ENCODE results near the gene MYLK.

The MYLK gene

DNA sequence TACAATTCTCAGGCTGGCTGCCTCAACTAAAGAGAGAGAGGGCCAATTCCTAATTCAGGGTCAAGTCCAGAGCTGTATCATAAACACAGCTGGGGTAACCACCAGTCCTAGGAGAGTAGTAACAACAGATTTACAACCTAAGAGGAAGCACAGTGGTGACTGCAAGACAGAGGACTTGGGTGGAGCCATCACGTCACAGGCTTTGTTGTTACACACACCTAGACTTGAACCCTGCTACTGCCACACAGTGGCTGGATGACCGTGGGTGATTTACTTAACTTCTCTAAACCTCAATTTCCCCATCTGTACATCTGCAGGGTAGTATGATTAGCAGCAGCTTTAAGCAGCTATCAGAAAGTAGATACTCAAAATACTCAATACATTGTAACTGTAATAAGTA, 78.6 kb downstream of the MYLK start:
- TF ChIP-seq SIN3A (IDR thresholded peaks at IDR 0.05; ENCODE audit: borderline replicate concordance, insufficient read depth, low read length) (no peak), POLR2AphosphoS5 (IDR thresholded peaks at IDR 0.05; ENCODE audit: low read depth, low read length) (no peak), TAF1 (IDR thresholded peaks at IDR 0.05; ENCODE audit: borderline replicate concordance, insufficient read depth, low read length) (no peak), FOXP2 (optimal IDR thresholded peaks at IDR 0.05; ENCODE audit: borderline replicate concordance, extremely low read depth, extremely low read length, insufficient read depth) (no peak)
- TF ChIP-seq, protein P1, sequence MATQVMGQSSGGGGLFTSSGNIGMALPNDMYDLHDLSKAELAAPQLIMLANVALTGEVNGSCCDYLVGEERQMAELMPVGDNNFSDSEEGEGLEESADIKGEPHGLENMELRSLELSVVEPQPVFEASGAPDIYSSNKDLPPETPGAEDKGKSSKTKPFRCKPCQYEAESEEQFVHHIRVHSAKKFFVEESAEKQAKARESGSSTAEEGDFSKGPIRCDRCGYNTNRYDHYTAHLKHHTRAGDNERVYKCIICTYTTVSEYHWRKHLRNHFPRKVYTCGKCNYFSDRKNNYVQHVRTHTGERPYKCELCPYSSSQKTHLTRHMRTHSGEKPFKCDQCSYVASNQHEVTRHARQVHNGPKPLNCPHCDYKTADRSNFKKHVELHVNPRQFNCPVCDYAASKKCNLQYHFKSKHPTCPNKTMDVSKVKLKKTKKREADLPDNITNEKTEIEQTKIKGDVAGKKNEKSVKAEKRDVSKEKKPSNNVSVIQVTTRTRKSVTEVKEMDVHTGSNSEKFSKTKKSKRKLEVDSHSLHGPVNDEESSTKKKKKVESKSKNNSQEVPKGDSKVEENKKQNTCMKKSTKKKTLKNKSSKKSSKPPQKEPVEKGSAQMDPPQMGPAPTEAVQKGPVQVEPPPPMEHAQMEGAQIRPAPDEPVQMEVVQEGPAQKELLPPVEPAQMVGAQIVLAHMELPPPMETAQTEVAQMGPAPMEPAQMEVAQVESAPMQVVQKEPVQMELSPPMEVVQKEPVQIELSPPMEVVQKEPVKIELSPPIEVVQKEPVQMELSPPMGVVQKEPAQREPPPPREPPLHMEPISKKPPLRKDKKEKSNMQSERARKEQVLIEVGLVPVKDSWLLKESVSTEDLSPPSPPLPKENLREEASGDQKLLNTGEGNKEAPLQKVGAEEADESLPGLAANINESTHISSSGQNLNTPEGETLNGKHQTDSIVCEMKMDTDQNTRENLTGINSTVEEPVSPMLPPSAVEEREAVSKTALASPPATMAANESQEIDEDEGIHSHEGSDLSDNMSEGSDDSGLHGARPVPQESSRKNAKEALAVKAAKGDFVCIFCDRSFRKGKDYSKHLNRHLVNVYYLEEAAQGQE (IDR thresholded peaks at IDR 0.05; ENCODE audit: insufficient read depth in 1 of 2, low read depth in 2 of 2, low read length in 2 of 2), result no peak

DNA sequence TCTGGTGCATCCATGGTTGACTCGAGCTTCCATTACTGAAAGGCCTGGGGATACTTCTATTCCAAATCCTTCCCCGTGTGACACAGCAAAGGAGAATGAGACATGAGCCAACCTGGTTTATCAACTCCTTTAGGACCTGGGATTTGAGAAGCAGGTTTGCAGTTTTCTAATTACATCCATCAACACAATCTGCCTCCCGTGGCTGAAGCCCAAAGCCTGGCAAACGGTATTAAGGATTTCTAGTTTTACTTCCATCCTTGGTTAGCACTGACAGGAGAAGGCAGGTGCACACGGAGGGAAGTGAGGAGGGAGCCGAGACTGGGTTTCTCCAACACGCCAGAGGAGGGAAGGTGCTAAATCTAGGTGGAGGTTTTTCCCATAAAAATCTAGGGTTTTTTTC, 79.0 kb downstream of the MYLK start:
- TF ChIP-seq POLR2AphosphoS5 (IDR thresholded peaks at IDR 0.05; ENCODE audit: low read depth, low read length) (no peak), TAF1 (IDR thresholded peaks at IDR 0.05; ENCODE audit: borderline replicate concordance, insufficient read depth, low read length) (no peak), FOXP2 (optimal IDR thresholded peaks at IDR 0.05; ENCODE audit: borderline replicate concordance, extremely low read depth, extremely low read length, insufficient read depth) (no peak), SIN3A (IDR thresholded peaks at IDR 0.05; ENCODE audit: borderline replicate concordance, insufficient read depth, low read length) (no peak)
- TF ChIP-seq, protein P1 (IDR thresholded peaks at IDR 0.05; ENCODE audit: insufficient read depth in 1 of 2, low read depth in 2 of 2, low read length in 2 of 2), result no peak

- TF ChIP-seq, protein P1 (IDR thresholded peaks at IDR 0.05; ENCODE audit: insufficient read depth in 1 of 2, low read depth in 2 of 2, low read length in 2 of 2), result no peak
- TF ChIP-seq SIN3A (IDR thresholded peaks at IDR 0.05; ENCODE audit: borderline replicate concordance, insufficient read depth, low read length) (no peak), POLR2AphosphoS5 (IDR thresholded peaks at IDR 0.05; ENCODE audit: low read depth, low read length) (no peak), FOXP2 (optimal IDR thresholded peaks at IDR 0.05; ENCODE audit: borderline replicate concordance, extremely low read depth, extremely low read length, insufficient read depth) (no peak), TAF1 (IDR thresholded peaks at IDR 0.05; ENCODE audit: borderline replicate concordance, insufficient read depth, low read length) (no peak)
Measured at GRCh38 chr3:123804676-123805075, 79.5 kb downstream of the MYLK start.

DNA sequence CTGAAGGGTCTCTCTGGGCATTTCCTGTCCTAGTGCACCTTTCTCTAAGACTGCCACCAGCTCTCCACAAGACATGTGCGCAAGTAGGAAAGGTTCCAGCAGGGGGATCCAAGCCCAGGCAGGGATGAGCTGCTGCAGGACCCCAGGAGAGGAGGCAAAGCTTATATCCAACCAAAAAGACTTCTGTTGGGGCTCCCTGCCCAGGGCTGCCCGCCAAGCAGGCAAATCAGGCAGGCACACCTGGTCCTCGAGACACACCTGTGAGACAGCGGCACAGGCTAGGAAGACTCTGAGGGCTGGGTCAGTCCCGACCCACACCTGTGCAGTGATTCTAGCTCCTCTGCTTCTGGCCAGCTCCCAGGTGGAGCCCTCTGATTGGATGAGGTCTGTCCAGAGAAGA, 80.6 kb downstream of the MYLK start:
- TF ChIP-seq TAF1 (IDR thresholded peaks at IDR 0.05; ENCODE audit: borderline replicate concordance, insufficient read depth, low read length), result no peak
- no peak for TF ChIP-seq FOXP2 (optimal IDR thresholded peaks at IDR 0.05; ENCODE audit: borderline replicate concordance, extremely low read depth, extremely low read length, insufficient read depth)
- TF ChIP-seq, protein P1 (IDR thresholded peaks at IDR 0.05; ENCODE audit: insufficient read depth in 1 of 2, low read depth in 2 of 2, low read length in 2 of 2), result no peak
- no peak for TF ChIP-seq SIN3A (IDR thresholded peaks at IDR 0.05; ENCODE audit: borderline replicate concordance, insufficient read depth, low read length)
- no peak for TF ChIP-seq POLR2AphosphoS5 (IDR thresholded peaks at IDR 0.05; ENCODE audit: low read depth, low read length)

Data from PFSK-1 (cell line).